HepG2 (cell line): Measurements from ENCODE around the gene PRDM11. TPM values are rescaled to one million over a fixed set of nuclear protein-coding genes. Genes with fewer than 3 reads are reported as not detected.

Experiments used
- ATAC-seq: fragments of 200-7000 bp; cut with Tn5 transposase; 3 replicates; pipeline ENCODE4 v1.9.1; 2020; ENCODE audit warnings: mild to moderate bottlenecking, moderate library complexity
- BruUV-seq: library from RNA; stranded (reverse); fragments of 400-500 nt; replicated peaks from 2 replicates; lab custom pipeline; 2021; lab: Mats Ljungman, UMichigan
- CTCF ChIA-PET: fragments of 300-600 bp; formaldehyde crosslinking; extraction: SDS; loops from one replicate; lab custom pipeline; 2021; ENCODE audit warnings: low total read pairs, inconsistent platforms, low intra/inter-chr PET ratio; lab: Yijun Ruan, JAX
- POLR2A ChIA-PET: fragments of 350-600 bp; sonication (Branson Sonifier 250); formaldehyde crosslinking; loops from one replicate; lab custom pipeline; 2020; ENCODE audit warnings: antibody characterized with exemption, inconsistent platforms; lab: Yijun Ruan, JAX
- DNase-seq: peaks from one replicate; pipeline ENCODE4 v3.0.0-alpha.2; 2015; ENCODE audit warnings: low spot score
- FAIRE-seq: peaks from 3 replicates; lab custom pipeline; 2011; peaks lifted over from hg19 to GRCh38; lab: Jason Lieb, UNC
- H2AFZ ChIP-seq: one replicate; pipeline ENCODE4 v1.6.1; 2011; ENCODE audit warnings: low read length, inconsistent platforms
- H3K27ac ChIP-seq: fragments of 300-600 bp; 3 replicates; pipeline ENCODE4 v1.8.0; 2011; ENCODE audit warnings: mixed run types, mild to moderate bottlenecking, mixed read lengths, low read length, inconsistent platforms; ENCODE audit not compliant: insufficient read depth; ENCODE audit errors: extremely low read length
- H3K27me3 ChIP-seq, 2 experiments: fragments of 200-600 bp in 1 of 2; 2 replicates in 1 of 2; 3 replicates in 1 of 2; pipeline versions ENCODE4 v1.6.0 to v1.8.0; 2011; ENCODE audit warnings: low read length in 2 of 2, mild to moderate bottlenecking in 2 of 2, moderate library complexity in 2 of 2, inconsistent platforms in 1 of 2; ENCODE audit not compliant: insufficient read depth in 2 of 2, control insufficient read depth in 1 of 2
- H3K36me3 ChIP-seq, 2 experiments: fragments of 200-600 bp in 1 of 2; replicated peaks in 1 of 2; 2 replicates in 1 of 2; 3 replicates in 1 of 2; pipeline versions ENCODE4 v1.5.1 to v1.8.0; 2011; ENCODE audit warnings: low read length in 2 of 2, inconsistent platforms in 1 of 2; ENCODE audit not compliant: insufficient read depth in 2 of 2, control insufficient read depth in 1 of 2
- H3K4me1 ChIP-seq: 2 replicates; pipeline ENCODE4 v1.5.1; 2012; ENCODE audit warnings: low read length, inconsistent platforms; ENCODE audit not compliant: insufficient read depth
- H3K4me2 ChIP-seq: 2 replicates; pipeline ENCODE4 v1.6.0; 2011; ENCODE audit warnings: low read depth, low read length, inconsistent platforms
- H3K4me3 ChIP-seq, 3 experiments: fragments of 200-600 bp in 1 of 3; sonication (generic), shearing (Covaris generic) in 1 of 3; replicated peaks in 1 of 3; 2 replicates each; pipeline ENCODE4 v1.5.1; 2011 to 2016; ENCODE audit warnings: low read length in 3 of 3, inconsistent platforms in 2 of 3, low read depth in 2 of 3, mild to moderate bottlenecking in 2 of 3, control low read depth in 1 of 3, mixed read lengths in 1 of 3; ENCODE audit not compliant: insufficient read depth in 1 of 3
- H3K79me2 ChIP-seq: one replicate; pipeline ENCODE4 v1.6.1; 2011; ENCODE audit warnings: low read length, inconsistent platforms; ENCODE audit not compliant: insufficient read depth
- H3K9ac ChIP-seq: 2 replicates; pipeline ENCODE4 v1.6.0; 2011; ENCODE audit warnings: mild to moderate bottlenecking, low read depth, low read length, inconsistent platforms; ENCODE audit not compliant: insufficient read depth
- H3K9me3 ChIP-seq: 2 replicates; pipeline ENCODE4 v1.5.1; 2012; ENCODE audit warnings: mild to moderate bottlenecking, low read length
- H4K20me1 ChIP-seq: 2 replicates; pipeline ENCODE4 v1.6.0; 2011; ENCODE audit warnings: inconsistent platforms, mild to moderate bottlenecking, low read length, moderate library complexity; ENCODE audit not compliant: insufficient read depth
- ELK4 ChIP-seq: sonication (generic); formaldehyde crosslinking; IDR thresholded peaks from 2 replicates; pipeline ENCODE4 v1.9.0; 2021; ENCODE audit warnings: missing genetic modification reagents, borderline replicate concordance
- HIC2 ChIP-seq: sonication (generic); formaldehyde crosslinking; IDR thresholded peaks from 2 replicates; pipeline ENCODE4 v1.9.0; 2022; ENCODE audit warnings: low read depth, missing genetic modification reagents
- KDM3A ChIP-seq: IDR thresholded peaks from 2 replicates; pipeline ENCODE4 v1.6.1; 2018; ENCODE audit warnings: low read depth, missing compliant biosample characterization
- LCORL ChIP-seq, 2 experiments: fragments of 450-650 bp in 1 of 2; sonication (generic) in 1 of 2; formaldehyde crosslinking in 1 of 2; IDR thresholded peaks; 2 replicates each; pipeline versions ENCODE4 v1.5.0 to v1.6.1; 2017 to 2020; ENCODE audit warnings: antibody characterized with exemption in 1 of 2, missing genetic modification reagents in 1 of 2
- NKX3-1 ChIP-seq: sonication (generic); formaldehyde crosslinking; IDR thresholded peaks from 2 replicates; pipeline ENCODE4 v1.5.0; 2020; ENCODE audit warnings: missing genetic modification reagents
- PHF21A ChIP-seq: sonication (generic); formaldehyde crosslinking; IDR thresholded peaks from 2 replicates; pipeline ENCODE4 v1.5.0; 2020; ENCODE audit warnings: mild to moderate bottlenecking, missing genetic modification reagents
- STAG1 ChIP-seq: sonication (generic); formaldehyde crosslinking; IDR thresholded peaks from 2 replicates; pipeline ENCODE4 v1.4.0; 2020; ENCODE audit warnings: missing genetic modification reagents
- THYN1 ChIP-seq: sonication (generic); formaldehyde crosslinking; IDR thresholded peaks from 2 replicates; pipeline ENCODE4 v1.8.1; 2023; ENCODE audit warnings: low read depth, mild to moderate bottlenecking, moderate library complexity, missing genetic modification reagents, borderline replicate concordance
- ZNF274 ChIP-seq: sonication (generic); formaldehyde crosslinking; IDR thresholded peaks from 2 replicates; pipeline ENCODE4 v1.5.1; 2020; ENCODE audit warnings: mild to moderate bottlenecking, missing genetic modification reagents
- ZNF296 ChIP-seq: sonication (generic); formaldehyde crosslinking; conservative IDR thresholded peaks from 2 replicates; pipeline ENCODE4 v1.5.0; 2020; ENCODE audit warnings: mild to moderate bottlenecking, missing genetic modification reagents
- ZNF367 ChIP-seq: sonication (generic); formaldehyde crosslinking; IDR thresholded peaks from 2 replicates; pipeline ENCODE4 v1.4.0; 2020; ENCODE audit warnings: missing genetic modification reagents, borderline replicate concordance
- ZNF572 ChIP-seq: sonication (generic); formaldehyde crosslinking; IDR thresholded peaks from 2 replicates; pipeline ENCODE4 v1.5.1; 2020; ENCODE audit warnings: mild to moderate bottlenecking, missing genetic modification reagents
- WGBS: methylation state at CpG from one replicate; pipeline ENCODE4 v1.1.6; 2017; ENCODE audit warnings: low lambda C conversion rate; 5-methylcytosine and 5-hydroxymethylcytosine counted together
- in situ Hi-C: cut with HindIII; loops from 2 replicates; pipeline ENCODE4 v1.10.0; 2017; ENCODE audit warnings: low pct_unique_long_range_greater_than_20kb; ENCODE audit not compliant: extremely low pct_ligation_motif_present
- intact Hi-C: fragments of 100-400 bp; cut with micrococcal nuclease; formaldehyde crosslinking; loops from one replicate; pipeline ENCODE4 v1.10.0; 2022; ENCODE audit not compliant: unreplicated experiment
- polyA plus RNA-seq, 8 experiments: library from polyadenylated mRNA; depleted of rRNA in 3 of 8; stranded (reverse) in 7 of 8; unstranded in 1 of 8; fragments of >200 nt; fragmentation: Illumina TruSeq in 4 of 8; extraction: Trizol in 4 of 8; gene quantifications; 2 replicates each; pipeline versions ENCODE4 v1.2.1 to v1.2.3, GENCODE V29; 2011 to 2016; ENCODE audit warnings: low read depth in 4 of 8, missing spikeins in 1 of 8, mixed read lengths in 1 of 8; ENCODE audit not compliant: insufficient read depth in 1 of 8
- total RNA-seq, 5 experiments: library from RNA; depleted of rRNA; stranded (reverse); fragments of >200 nt; fragmentation: Illumina TruSeq; extraction: Trizol; gene quantifications; 2 replicates each; pipeline ENCODE4 v1.2.3, GENCODE V29; 2016; ENCODE audit warnings: low read depth in 1 of 5
- TF ChIP-seq, protein P1 (sequence below): sonication (generic); formaldehyde crosslinking; IDR thresholded peaks from 2 replicates; pipeline ENCODE4 v1.8.0; 2022; ENCODE audit warnings: missing genetic modification reagents, mild to moderate bottlenecking, moderate library complexity, borderline replicate concordance

Gene PRDM11
- total and polyA plus RNA-seq, 2 of the 13 experiments (the other 11 are each of a cell fraction or from before 2014, with no cell fraction given) = 3.4 to 4.7 TPM

DNA sequence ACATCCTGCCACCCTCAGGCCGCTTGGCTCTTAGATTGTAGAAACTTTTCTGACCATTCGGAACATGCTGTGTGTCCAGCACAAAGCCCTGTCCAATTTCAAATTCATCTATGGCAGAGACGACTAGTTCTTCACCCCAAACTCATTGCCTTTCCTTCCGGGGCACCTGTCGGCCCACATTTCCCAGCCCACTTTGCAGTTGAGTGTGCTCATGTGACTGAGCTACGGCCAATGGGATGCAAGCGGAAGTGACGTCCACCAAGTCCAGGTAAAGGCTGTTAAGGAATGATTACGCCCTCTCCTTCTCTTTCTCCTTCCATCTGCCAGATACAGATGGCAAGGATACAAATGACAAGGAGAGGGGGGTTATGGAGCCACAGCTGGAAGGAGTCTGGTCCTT, 107.2 kb downstream of the PRDM11 start:
- TF ChIP-seq ZNF572 (CRISPR knock-in tag) (no peak), LCORL (IDR thresholded peaks at IDR 0.05) (no peak), LCORL (CRISPR knock-in tag; IDR thresholded peaks at IDR 0.05) (no peak), HIC2 (CRISPR knock-in tag) (no peak), STAG1 (CRISPR knock-in tag) (no peak), ZNF296 (CRISPR knock-in tag) (no peak), KDM3A (CRISPR knock-in tag) (no peak), ELK4 (CRISPR knock-in tag) (no peak), PHF21A (CRISPR knock-in tag) (no peak), NKX3-1 (CRISPR knock-in tag) (no peak), ZNF367 (no peak), THYN1 (CRISPR knock-in tag) (no peak), ZNF274 (CRISPR knock-in tag) (no peak)
- TF ChIP-seq, protein P1, sequence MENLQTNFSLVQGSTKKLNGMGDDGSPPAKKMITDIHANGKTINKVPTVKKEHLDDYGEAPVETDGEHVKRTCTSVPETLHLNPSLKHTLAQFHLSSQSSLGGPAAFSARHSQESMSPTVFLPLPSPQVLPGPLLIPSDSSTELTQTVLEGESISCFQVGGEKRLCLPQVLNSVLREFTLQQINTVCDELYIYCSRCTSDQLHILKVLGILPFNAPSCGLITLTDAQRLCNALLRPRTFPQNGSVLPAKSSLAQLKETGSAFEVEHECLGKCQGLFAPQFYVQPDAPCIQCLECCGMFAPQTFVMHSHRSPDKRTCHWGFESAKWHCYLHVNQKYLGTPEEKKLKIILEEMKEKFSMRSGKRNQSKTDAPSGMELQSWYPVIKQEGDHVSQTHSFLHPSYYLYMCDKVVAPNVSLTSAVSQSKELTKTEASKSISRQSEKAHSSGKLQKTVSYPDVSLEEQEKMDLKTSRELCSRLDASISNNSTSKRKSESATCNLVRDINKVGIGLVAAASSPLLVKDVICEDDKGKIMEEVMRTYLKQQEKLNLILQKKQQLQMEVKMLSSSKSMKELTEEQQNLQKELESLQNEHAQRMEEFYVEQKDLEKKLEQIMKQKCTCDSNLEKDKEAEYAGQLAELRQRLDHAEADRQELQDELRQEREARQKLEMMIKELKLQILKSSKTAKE = no peak
- BruUV-seq = no TSS peak

More for the DNA sequence above, 107.2 kb downstream of the PRDM11 start:
- in situ Hi-C loops (loop anchor here (5.0 kb wide), 1 partner anchor 39 kb away; no protein-coding TSS in a partner anchor), intact Hi-C loops (loop anchor here (2.0 to 5.0 kb wide), 2 partner anchors 79 to 141 kb away; no protein-coding TSS in a partner anchor)
- CTCF ChIA-PET = interaction anchor here (1.9 kb wide), 1 partner anchor 40 kb away, joined by 13 read pairs; no protein-coding TSS in a partner anchor
- Histone ChIP-seq H3K27me3 (peaks cover 2 to 19% of the 10 kb centered on the region in 2 experiments; a peak in 2 of 5 replicates), H3K79me2 (no peaks in the 10 kb centered on the region), H4K20me1 (no peaks in the 10 kb centered on the region), H3K4me1 (no peaks in the 10 kb centered on the region), H3K9ac (no peak overlapping the region), H3K36me3 (no peaks in the 10 kb centered on the region), H3K27ac (no peak overlapping the region), H3K4me3 (no peak overlapping the region), H2AFZ (no peak overlapping the region), H3K4me2 (no peak overlapping the region), H3K9me3 (no peaks in the 10 kb centered on the region)
- no peak for FAIRE-seq
- DNase-seq = no peak
- WGBS = 22% methylated on average over 9 of the region's 9 CpGs
- POLR2A ChIA-PET = no interaction called here
- ATAC-seq = no peak
